HG03039 (cell line): ENCODE measurements around the gene FTCD.
"Not testable (repeated sequence)": the region's sequence is repeated elsewhere in the genome, so short reads cannot be mapped to it uniquely, and the experiment has no call there.

Experiments
- ATAC-seq: cut with Tn5 transposase; IDR thresholded peaks from one replicate; pipeline ENCODE4 v1.9.1; 2021; ENCODE audit warnings: mild to moderate bottlenecking, moderate library complexity; ENCODE audit not compliant: unreplicated experiment

Gene FTCD

DNA sequence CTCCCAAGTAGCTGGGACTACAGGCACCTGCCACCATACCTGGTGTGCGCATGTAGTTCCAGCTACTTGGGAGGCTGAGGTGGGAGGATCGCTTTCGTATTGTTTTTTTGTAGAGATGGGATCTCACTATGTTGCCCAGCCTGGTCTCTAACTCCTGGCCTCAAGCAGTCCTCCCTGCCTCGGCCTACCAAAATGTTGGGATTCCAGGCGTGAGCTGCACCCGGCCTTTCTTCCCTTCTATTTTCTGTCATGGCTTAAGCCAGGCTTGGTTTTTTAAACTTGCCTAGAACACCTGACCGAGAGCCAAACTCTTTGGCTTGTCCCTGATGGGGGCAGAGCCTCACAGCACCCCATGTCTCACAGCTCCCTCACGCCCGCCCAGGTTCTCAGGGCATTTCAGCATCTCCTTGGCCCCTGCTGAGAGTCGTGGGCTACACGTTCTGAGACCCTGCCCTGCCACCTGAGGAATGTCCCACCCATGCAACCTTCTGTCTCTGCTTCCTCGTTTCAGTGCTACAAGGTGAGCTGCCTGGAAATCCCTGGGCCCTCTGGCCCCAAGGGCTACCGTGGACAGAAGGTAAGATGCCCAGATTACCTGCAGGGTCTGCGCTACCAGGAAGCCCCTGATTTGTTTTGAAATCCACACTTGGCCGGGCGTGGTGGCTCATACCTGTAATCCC, 41.7 kb downstream of the FTCD start:
- ATAC-seq: no peak

DNA sequence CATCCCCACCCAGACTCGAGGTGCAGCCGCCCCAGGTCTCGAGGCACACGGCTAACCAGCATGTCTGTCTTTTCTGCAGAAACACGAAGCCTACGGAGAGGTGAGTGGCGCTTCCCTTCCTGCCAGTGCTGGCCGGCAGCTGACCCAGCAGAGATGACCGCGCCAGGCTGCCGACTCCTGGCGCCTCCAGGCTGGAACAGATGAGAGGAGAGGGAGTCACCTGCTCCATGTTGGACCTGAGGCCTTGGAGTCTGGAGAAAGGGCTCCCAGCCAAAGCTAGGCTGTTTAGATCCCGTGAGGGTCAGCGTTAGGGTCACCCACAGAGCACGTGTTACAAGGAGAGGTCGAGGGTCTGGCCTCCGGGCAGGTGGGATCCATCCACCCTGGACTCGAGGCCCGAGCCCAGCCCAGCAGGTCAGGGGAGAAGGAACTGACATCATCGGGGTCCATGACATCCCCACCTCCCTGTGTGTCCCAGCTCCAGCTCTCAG, 42.6 kb downstream of the FTCD start:
- ATAC-seq: no peak

DNA sequence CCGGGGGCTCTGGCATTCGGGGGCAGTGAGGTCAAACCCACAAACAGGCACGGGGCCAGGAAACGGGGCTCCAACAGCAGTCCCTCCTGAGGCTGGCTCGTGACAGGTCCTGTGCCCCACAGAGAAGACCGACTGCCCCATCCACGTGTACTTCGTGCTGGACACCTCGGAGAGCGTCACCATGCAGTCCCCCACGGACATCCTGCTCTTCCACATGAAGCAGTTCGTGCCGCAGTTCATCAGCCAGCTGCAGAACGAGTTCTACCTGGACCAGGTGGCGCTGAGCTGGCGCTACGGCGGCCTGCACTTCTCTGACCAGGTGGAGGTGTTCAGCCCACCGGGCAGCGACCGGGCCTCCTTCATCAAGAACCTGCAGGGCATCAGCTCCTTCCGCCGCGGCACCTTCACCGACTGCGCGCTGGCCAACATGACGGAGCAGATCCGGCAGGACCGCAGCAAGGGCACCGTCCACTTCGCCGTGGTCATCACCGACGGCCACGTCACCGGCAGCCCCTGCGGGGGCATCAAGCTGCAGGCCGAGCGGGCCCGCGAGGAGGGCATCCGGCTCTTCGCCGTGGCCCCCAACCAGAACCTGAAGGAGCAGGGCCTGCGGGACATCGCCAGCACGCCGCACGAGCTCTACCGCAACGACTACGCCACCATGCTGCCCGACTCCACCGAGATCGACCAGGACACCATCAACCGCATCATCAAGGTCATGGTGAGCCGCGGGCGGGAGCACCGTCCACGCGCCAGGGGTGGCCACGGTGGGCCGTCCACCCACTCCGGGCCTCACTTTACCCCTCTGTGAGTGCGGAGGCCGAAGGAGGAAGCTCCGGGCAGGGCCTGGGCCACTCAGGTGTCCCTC, 43.3 kb downstream of the FTCD start:
- no peak for ATAC-seq

DNA sequence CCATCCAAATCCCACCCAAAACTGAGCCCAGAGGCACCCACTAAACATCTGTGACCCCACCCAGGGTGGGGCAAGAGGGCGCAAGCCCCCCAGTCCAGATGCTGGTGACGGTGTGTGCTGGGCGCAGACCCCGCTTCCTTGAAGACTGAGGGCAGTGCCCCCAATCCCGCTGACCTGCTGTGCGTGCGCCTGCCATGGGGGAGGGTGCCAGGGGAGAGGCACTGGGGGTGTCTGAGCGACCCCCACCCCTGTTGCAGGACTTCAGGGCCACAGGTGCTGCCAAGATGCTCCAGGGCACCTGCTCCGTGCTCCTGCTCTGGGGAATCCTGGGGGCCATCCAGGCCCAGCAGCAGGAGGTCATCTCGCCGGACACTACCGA, 44.2 kb downstream of the FTCD start:
- ATAC-seq: no peak

DNA sequence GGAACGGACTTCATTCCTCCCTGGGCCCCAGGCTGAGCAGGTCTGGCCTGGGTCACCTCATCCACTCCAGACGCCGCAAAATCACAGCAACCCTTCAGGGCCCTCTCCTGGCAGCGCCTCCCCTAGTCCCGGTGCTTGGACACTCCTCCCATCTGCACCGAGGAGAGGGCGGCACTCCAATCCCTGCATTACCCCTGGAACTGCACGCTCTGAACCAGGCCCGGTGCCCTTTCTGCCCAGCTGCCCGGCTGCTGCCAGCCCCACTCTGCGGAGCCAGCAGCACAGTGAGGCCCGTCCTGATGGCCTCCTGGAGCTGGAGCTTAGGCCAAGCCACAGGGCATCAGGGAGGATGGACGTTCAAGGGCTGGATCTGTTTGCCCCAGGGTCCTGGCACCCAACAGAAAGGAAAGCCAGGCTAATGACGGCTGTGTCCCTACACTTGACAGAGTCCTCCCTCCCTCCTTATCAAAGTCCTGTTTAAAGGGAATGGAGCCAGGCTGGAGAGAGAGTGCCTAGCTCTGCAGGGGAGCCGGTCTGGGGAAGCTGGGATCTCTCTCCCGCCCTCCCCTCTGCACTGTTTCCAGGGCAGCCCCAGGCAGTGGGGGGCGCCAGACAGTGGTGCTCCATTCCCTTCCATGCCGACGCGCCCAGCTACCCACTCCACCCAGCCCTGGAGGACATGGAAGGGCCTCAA, 44.7 kb downstream of the FTCD start:
- no peak for ATAC-seq

DNA sequence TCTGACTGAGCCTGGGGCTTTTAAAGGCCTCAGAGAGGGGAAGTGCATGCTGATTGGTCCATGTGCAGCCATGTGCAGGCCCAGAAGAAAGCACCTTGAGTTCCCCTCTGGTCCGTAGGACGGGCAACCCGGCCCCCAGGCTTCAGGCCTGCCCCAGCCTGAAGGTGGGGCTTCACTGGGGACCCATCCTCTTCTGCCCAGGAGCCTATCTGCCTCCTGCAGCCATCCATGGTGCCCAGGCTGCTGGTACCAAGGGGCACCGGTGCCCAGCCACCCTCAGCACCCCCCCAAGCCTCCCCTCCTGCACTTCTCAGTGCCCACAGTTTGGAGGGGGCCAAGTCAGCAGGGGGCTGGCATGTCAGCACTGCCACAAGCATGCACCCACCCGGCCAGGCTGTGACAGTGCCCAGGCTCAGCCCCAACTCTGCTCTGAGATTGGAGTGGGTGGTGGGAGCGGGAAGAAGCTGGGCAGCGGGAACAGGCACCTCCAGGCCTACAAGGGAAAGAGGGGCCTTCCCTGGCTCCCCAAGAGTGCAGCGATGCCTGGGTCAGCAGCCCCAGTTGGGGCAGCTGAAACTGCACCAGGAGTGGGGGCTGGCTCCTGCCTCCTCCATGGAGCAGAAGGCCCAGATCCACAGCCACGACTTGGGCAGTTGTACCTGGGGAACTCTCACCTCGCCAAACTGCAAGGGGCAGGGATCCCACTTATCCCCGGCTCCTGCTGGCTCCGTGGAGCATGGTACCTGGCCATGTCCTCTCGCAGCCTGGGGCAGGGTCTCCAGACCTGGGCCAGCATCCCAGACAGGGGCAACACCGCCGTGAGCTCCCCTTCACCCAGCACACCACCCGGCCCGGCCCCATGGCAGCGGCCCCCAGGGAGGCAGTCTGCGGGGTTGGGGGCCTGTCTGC, 45.8 kb downstream of the FTCD start:
- no peak for ATAC-seq

DNA sequence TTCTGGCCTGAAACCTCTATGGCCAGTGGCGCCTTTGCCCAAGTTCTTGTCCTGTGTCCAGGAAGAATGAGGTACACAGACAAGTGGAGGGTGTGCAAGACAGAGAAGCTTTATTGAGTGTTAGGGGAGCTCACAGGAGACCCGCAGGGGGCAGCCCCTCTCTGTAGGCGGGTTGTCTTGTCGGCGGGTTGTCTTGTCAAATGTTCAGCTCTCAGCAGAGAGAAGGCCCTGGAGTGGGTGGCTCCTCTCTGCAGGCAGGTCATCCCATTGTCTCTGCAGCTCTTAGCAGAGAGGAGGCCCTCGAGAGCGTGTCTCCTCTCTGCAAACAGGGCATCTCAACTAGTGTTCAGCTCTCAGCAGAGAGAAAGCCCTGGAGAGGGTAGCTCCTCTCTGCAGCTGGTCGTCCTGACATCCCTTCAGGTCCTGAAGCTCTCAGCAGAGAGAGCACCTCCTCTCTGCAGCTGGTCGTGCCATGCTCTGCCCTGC, 46.5 kb downstream of the FTCD start:
- ATAC-seq: no peak

DNA sequence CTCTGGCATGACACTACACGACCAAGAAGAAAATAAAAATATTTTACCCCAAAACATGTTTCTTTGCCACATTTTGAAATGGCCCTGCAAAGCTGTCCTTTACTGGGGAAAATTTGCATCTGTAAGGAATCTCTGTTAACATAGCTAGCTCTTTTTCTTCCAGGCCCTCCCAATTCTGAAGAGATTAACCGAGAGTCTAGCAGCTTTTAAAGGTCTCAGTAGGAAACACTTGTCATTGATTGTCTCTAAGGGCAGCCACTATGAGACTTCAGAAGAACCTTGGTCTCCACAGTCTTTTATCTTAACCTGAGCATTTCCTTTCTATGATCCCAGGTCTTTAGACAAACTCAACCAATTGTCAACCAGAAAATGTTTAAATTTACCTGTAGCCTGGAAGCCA, 48.0 kb downstream of the FTCD start:
- ATAC-seq: not testable (repeated sequence)

DNA sequence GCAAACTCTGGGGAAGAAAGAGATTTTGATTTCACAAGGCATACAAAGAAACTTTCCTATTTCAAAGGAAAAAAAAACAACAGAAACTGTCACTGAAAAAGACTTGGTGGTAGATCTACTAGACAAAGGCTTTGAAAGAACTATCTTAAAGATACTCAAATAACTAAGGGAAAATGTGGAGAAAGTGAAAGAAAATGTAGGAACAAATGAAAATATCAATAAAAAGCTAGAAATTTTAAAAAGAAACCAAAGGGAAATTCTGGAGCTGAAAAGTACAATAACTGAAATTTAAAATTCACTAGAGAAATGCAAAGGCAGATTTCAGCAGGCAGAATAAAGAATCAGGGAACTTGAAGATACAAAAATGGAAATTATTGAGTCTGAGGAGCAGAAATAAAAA, 51.3 kb downstream of the FTCD start:
- no peak for ATAC-seq

DNA sequence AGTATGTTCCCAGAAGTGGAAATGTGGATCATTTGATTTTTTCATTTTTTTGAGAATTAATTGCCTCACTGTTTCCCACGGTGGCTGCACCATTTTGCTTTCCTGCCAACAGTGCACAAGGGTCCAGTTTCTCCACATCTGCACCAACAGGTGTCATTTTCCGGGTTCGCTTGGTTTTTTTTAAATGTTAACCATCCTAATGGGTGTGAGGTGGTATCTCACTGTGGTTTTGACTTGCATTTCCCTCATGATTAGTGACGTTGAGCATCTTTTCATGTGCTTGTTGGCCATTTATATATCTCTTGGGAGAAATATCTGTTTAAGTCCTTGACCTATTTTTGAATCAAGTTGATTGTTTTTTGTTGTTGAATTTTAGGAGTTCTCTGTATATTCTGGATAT, 54.5 kb downstream of the FTCD start:
- ATAC-seq: no peak

DNA sequence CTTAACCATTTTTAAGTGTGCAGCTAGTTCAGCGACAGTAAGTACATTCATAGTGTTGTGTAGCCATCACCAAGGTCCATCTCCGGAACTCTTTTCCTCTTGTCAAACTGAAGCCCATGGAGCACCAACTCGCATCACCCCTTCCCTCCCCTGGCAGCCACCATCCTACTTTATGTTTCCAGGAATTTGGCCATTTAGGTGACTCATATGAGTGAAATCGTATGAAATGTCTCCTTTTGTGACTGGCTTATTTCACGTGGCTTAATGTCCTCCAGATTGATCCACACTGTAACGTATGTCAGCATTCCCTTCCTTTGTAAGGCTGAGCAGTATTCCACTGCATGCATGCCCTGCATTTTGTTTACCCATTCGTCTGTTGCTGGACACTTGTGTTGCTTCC, 55.0 kb downstream of the FTCD start:
- no peak for ATAC-seq

DNA sequence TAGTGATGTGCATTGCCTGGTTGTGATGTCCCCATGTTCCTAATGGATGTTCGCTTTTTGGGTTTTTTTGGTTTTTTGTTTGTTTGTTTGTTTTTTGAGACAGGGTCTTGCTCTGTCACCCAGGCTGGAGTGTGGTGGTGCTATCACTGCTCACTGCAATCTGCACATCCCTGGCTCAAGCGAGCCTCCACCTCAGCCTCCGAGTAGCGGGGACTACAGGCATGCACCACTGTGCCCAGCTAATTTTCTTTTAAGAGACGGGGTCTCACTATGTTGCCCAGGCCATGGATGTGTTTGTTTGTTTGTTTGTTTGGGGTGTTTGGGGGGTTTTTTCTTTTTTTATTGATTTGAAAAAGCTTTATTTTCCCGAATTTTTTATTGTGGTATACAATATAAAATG, 55.4 kb downstream of the FTCD start:
- ATAC-seq: no peak

DNA sequence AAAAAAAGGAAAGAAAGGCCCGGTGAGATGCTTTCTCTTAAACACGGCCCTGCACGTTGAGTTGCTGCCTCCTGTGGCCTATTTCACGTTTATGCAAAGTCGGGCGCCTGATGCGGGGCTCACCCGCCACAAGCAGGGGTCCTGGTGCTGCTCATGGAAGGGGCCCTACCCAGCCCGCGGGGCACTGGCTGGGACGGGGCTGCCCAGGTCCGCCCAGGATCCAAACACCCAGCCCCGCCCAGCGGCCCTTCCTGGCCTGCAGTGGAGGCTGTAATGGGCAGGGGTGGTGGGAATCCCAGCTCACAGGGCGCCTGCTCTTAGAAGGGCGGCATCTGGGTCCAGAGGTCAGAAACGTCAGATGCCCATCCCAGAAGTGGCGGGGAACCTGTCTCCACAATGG, 55.9 kb downstream of the FTCD start:
- no peak for ATAC-seq

DNA sequence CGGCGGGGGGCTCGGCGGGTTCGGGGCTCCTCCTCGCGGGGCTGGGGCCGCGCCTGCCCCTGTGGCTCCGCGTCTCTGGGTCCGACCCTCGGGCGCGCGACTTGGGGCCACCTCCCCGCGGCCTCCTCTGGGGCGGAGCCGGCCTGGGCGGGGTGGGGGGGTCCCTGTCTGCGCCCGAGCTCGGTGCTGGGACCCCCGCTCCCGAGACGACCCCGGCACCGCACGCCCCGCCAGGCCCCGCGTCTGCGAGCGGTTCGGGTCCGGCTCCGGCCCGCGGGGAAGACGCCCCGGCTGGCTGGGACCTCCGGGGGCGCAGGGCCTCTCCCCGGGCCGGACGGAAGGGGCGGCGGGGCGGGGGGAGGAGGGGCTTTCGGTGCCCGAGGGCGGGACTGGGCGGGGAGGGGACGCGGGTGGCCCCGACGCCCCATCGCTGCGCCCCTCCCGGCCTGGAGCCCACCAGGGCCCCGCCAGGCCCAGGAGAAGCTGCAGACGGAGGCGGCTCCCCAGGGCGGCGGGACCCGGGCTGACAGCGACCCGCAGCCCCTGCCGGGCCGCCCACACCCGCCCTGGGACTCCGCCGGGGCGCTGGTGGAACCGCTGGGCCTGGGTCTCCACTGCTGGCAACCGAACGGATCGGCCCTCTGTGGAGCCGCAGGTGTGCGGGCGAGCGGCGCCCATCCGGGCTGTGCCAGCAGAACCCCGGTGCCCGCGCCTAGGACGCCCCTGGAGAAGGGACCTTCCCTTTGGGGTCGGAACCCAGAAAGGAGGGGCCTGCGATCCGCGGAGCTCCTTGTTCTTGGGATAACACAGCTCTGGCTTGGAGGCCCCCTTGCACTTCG, 56.9 kb downstream of the FTCD start:
- ATAC-seq: no peak

DNA sequence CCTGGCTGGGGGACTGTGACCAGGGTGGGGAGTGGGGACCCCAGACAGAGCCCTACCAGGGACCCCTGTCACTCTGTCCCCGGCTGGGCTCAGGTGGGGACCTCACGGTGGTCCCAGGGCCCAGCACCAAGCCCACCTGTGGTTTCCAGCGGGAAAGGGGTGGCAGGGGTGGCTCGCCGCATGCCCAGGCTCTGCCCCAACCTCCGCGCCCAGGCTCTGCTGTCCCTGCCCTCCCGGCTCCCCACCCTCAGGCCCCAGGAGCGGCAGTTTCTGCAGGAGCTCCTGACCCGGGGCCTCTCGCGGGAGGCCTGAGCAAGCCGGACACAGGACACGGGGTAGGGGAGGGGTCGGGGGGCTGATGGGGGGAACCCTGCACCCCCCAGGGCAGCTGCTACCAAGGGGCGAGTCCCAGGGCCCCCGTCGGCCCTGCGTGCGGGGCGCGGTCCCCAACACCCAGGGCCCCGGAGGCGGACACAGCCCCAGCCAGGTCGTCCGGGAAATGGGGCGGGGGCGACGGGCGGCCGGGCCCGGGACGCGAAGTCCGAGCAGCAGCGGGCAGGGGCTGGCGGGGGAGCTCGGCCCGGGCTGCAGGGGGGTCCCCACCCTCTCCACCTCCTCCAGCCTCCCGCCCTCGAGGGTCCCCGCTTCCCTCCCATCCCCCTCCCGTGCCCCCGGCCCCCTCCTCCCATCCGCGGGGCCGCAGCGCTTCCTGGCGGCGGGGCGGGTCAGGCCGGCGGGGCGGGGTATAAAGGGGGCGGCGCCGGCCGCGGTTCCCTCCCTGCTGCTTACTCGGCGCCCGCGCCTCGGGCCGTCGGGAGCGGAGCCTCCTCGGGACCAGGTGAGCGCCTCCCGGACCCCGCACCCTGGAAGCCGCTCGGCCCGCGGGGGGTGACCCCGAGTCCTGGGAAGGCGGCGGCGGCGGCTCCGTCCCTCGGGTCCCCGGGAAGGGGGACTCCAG, 57.8 kb downstream of the FTCD start, which contains the start of gene COL6A2:
COL6A2 (plus strand) TSS at position 777 of the 958 bp plus-strand sequence.
- no peak for ATAC-seq

DNA sequence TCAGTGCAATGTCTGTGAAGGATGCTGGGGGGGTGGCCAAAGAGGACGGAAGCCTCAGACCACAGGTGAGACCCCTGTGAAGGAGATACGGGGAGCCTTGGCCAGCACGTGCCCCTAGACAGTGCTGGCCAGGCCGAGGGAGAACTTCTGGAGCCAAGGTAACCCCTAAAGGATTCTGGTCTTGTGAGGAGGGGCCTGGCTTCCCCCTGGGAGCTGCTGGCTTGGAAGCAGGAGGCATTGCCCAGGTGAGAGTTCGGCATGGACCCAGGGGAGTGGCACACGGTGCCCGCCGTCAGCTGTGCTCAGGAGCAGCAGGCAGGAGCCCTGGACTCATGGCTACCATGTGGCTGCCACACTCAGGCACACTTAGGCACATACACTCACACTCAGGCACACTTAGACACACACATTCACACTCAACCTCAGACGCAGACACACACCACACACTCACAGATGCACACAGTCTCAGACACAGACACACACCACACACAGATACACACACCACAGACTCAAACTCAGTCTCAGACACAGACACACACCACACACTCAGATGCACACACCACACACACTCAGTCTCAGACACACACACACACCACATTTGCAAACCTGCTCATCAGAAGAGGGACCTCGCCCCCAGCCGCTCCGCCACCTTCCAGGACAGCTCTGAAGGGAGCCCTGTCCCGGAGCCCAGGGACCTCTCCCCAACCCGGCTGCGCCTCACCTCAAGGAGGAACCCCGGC, 58.6 kb downstream of the FTCD start:
- no peak for ATAC-seq

DNA sequence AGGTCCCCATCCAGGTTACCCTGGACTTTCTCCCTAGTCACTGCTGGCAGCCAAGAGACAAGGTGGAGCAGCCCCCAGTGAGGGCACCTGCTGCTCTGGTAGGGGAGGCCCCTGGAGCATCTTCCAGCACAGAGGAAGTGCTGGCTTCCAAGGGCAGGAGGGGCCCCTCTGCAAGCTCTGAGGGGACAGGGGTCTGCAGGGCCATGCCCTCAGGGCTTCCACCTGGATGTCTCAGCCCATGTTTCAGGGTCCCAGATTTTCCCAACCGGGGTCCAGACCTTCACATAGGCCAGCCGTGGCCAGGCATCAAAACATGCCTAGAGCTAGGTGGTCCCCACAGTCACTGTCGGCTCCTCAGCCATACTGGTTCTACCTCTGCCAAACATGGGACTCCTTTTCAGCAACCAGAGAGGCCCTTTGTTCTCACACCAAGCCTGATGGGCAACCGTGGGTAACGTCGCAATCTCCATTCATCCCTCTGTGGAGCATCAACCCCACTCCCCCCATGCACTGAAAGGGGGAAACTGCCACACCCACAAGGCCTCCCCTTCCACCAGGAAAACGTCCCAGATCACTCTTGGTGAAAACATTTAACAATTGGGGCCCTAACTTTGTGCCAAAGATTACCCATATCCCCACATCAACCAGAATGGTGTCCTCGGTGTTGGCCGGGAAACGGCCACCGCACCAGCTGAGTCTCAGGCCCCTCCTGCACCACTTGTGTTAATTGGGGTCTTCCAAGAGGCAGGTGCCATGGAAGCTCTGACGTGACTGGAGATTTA, 59.4 kb downstream of the FTCD start:
- ATAC-seq: no peak
